A549 treated with dexamethasone at 1 μM for 4 hours (cell line): ENCODE measurements around the gene CDH10. TPM values are rescaled to one million over a fixed set of nuclear protein-coding genes. Genes with fewer than 3 reads are reported as not detected.

Experiments used
- total RNA-seq: library from RNA; stranded (reverse); fragments of 200-300 nt; extraction: Qiagen RNA extraction; gene quantifications from 5 replicates; pipeline ENCODE4 v1.2.3, GENCODE V29; 2022

Gene CDH10
- 0.08 to 0.18 TPM (median 0.14 TPM) in 5 replicates for total RNA-seq

GRCh38 chr5:24644761-24645160 is at the start of gene CDH10:
Gene CDH10 (minus strand): TSS chr5:24644978. CDS start chr5:24593490, 51,488 bp downstream.

